GM21360 (cell line): Measurements from ENCODE around the gene SLC39A5.
"Not testable (repeated sequence)": the region's sequence is repeated elsewhere in the genome, so short reads cannot be mapped to it uniquely, and the experiment has no call there.

Source experiments
- ATAC-seq: cut with Tn5 transposase; IDR thresholded peaks from one replicate; pipeline ENCODE4 v1.9.1; 2021; ENCODE audit warnings: mild to moderate bottlenecking, moderate library complexity; ENCODE audit not compliant: unreplicated experiment

The SLC39A5 gene

GRCh38 chr12:56243731-56244181, 13.9 kb downstream of the SLC39A5 start:
- no peak for ATAC-seq

GRCh38 chr12:56244494-56244893, 14.6 kb downstream of the SLC39A5 start:
- ATAC-seq = no peak

DNA sequence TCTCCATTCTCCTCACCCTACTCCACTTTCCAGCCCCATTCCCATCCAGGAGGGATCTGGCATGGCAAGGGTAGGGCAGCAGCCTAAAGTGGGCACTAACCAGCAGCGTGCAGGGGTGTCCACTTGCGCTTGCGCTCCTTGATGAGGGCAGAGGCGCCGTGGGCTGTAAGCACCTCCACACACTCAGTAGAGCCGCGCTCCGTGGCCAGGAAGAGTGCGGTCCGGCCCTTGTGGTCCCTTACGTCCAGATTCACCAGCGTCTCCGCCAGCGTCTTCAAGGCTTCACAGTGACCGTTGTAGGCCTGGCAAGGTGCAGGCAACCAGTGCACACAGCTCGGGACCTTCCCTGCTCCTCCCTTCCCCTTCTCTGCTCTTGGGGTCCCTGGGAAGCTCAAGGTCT, 18.1 kb downstream of the SLC39A5 start:
- ATAC-seq = no peak

DNA sequence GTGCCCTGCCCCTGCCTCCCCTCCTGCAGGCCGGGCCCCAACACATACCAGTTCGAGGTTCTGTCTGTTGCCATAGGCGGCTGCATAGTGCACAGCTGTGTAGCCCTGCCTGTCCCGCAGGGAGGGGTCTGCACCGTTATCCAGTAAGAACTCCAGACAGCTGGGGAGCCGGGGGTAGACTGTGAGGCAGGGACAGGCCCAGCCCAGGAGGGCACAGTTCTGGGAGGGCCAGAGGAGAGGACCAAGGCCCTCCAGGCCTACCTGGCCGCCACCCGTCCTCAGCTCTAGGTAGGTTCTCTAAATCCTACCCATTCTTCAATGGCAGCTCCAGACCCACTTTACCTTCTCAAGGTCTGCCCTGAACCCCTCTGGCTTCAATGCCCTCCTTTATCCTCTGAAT, 18.9 kb downstream of the SLC39A5 start:
- no peak for ATAC-seq

DNA sequence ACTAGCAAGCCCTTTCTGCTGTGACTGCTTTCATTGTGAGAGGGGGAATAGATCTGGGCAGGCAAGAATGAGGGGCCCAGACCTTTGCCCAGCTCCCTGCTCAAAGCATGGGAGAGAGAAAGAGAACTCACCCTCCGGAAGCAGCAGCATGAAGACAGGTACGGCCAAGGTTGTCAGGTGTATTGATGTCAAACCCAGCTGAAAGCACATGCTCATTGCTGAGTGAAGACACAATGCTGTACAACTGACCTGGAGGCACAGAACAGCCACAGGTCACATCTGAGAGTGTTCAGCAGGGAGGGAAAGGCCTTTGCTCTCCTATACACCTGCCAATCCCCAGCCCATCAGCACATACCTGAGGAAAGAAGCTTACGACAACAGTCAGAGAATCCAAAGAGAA, 22.8 kb downstream of the SLC39A5 start:
- no peak for ATAC-seq

- no peak for ATAC-seq
Measured at GRCh38 chr12:56253091-56253490, 23.2 kb downstream of the SLC39A5 start.

- ATAC-seq = no peak
Measured at GRCh38 chr12:56255671-56256070, 25.8 kb downstream of the SLC39A5 start.

DNA sequence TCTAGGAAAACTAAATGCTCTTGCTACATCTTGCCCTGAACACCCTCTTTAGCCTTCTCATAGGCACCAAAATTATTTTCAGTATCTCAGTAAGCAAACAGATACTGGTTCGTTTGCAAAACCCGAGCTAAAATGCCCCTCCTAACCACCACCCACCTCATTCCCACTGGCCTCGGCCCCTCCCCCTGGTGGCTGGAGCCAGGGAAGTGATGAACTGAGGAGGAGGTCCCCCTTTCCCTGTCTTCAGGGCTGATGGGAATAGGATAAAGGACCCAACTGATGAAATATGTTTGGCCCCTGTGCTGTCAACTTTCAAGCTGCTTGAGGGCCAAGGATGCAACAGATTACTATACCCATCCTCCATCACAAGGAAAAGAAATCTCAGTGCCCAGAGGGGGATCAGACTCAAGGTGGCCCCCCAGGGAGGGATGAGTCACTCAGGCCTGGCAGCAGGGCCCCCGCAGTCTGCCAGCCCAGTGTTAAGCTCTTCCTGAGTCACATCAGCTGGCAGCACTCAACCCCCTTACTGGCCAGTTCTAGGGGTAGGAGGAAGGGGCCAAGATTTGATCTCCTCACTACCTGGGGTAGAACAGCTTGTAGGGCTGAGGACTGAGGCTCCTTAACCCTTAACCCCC, 26.6 kb downstream of the SLC39A5 start:
- no peak for ATAC-seq

DNA sequence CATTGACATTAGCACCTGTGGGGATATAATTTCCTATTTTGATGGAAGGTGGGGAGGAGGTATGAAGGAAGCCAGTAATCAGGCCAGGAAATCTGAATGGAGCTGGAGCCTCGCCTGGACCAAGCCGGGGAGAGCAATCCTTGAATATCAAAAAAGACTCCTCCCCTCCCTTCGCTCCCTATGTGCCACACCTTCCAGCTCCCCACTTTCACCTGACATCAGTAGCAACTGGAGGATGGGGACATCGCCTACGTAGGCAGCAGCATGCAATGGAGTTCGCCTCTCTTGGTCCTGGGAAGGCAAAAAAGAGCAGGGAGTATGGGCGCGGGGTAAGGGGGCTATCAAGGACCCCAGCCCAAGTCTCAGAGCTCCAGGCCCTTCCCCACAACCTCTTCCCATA, 27.2 kb downstream of the SLC39A5 start:
- ATAC-seq = no peak

DNA sequence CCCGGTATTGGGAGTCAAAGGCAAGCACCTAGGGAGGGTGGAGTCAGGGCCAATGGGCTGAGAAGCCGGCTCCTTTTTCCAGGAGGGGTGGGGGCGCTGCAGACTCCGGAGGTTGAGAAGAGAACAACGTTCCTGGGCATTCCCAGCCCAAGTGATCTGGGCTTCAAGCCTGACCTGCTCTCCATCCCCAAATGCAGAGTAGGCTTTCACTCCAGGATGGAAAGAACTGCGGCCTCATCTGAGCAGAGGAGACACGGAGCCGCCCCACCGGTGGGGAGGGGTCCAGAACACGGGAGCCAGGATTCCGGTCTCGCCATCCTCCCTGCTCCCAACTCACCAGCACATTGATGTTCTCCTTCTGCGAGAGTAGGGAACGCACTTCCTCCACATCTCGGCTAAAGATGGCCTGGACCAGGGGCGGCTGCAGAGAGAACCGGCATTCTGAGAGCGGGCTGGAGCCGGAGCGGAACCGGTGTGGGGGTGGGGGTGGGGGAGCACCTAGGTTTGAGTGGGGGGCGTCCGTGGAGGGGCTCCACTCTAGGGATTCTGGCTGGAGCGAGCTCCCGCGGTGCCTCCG, 27.7 kb downstream of the SLC39A5 start:
- ATAC-seq = no peak

DNA sequence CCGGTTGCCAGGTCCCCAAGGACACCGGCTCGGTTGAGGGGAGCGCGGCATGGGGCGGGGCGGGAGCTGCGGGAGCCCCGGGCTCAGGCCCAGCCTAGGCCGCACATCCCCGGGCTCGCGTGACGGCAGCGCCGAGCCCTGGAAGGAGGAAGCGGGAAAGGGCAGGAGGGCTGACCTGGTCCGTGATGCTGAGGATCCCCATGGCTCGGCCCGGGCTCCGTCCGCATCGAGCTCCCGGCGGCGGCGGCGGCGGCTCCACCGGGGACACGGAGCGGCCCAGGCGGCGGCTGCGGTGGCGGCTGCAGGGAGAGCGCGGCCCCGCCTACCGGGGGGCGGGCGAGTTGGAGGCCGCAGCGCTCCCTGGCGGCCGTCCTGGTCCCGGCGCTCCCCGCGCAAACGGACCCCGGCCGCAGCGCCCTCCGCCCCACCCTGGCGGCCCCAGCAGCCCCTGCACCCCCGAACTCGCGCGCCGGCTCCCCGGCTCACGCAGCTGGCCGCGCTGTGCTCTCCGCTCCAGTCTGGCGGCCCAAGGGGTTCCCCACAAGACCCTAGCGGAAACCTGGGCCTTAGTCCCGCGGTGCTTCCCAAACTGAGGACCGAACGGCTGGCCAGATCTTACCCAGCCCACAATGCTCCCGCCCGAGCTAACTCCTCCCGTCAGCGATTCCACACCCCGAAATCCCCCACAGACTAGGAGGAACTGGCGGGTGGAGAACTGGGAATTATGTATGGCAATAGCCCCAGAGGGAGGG, 28.4 kb downstream of the SLC39A5 start, which contains the start of gene ANKRD52:
Gene ANKRD52, minus strand, starts transcription at position 317 of the 752 bp plus-strand sequence. Its CDS starts 115 bp downstream, at position 202.
- peak; percentile 68 for ATAC-seq

- ATAC-seq = no peak
Measured at GRCh38 chr12:56258820-56259183, 29.0 kb downstream of the SLC39A5 start.

GRCh38 chr12:56260380-56260779, 30.5 kb downstream of the SLC39A5 start:
- no peak for ATAC-seq

- no peak for ATAC-seq
Measured at GRCh38 chr12:56260921-56261320, 31.1 kb downstream of the SLC39A5 start.

- ATAC-seq = no peak
Measured at GRCh38 chr12:56261503-56262232, 31.8 kb downstream of the SLC39A5 start.

DNA sequence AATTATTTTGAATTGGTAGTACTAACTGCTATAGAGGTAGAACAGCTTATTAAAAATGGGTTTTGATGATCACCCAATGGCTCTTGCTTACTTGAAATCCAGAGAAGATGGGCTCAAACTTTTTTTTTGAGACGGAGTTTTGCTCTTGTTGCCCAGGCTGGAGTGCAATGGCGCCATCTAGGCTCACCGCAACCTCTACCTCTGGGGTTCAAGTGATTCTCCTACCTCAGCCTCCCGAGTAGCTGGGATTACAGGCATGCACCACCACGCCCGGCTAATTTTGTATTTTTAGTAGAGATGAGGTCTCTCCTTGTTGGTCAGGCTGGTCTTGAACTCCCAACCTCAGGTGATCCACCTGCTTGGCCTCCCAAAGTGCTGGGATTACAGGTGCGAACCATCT, 33.1 kb downstream of the SLC39A5 start:
- not testable (repeated sequence) for ATAC-seq

- not testable (repeated sequence) for ATAC-seq
Measured at GRCh38 chr12:56266068-56266692, 36.3 kb downstream of the SLC39A5 start.

DNA sequence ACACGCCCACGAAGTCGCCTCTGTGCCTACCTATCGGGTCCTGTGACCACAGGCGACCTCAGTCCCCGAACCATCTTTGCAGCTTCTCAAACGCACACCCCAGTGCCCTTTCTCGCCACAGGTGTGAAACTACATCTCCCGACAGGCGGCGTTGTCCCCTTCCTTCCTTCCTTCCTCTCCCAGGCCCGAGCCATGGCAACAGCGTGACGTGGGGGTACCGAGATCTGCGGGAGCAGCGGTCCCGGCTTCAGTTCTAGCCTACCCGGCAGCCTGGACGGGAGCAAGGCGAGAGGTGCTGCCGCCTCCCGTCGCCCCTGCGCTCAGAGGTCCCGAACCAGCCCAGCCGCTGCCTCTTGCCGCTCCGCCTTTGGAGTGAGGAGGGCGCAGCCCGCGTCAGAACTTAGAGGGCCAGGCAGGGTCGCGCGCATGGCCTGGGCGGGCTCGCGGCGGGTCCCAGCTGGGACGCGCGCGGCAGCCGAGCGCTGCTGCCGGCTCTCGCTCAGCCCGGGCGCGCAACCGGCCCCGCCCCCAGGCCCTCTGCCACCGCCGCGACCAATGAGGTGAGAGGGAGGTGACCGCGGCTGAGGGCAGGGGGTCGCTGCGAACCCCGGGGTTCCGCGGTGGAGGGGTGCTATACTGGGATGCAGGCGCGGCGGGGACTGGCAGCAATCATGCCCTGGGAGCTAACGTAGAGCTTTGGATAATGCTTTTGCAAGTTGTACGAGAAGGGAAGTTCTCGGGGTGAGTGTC, 37.0 kb downstream of the SLC39A5 start, which contains the start of gene COQ10A:
Gene COQ10A, plus strand, starts transcription at position 250 of the 750 bp plus-strand sequence. Its CDS starts 177 bp downstream, at position 427.
- ATAC-seq = peak; percentile 82

DNA sequence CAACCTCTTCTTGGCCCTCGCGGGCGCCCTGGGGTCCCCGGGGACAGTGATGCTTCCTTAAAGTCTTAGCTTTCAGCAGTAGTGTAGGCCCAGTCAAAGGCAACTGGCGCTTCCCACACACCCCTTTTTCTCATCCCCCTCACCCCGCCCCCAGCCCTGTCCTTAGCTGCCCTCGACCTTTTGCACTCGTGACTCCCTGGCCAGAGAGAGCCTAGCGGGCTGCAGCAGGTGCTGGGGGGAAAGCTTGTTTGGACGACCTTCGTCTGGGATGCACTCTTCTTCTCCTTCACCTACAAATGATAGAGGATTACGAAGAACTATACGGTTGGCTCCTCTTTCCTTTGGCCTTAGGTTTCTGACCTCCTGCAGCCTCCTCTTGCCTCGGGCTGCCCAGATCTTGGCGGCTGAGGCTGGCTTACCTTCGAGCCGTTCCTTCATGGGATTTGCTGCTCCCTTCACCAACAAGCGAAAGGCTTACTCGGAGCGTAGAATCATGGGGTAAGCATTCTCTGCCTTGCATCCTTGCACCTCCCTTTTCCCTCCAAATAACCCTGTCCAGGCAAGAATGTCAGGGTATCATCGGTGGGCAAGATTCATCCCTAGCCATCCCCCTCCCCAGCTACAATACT, 37.7 kb downstream of the SLC39A5 start:
- peak; percentile 10 for ATAC-seq

GRCh38 chr12:56271031-56271430, 41.2 kb downstream of the SLC39A5 start:
- no peak for ATAC-seq
